Parathyroid adenoma (tissue), 2 donors: ENCODE data around the gene SLC28A2.
"Not testable (repeated sequence)": the region's sequence is repeated elsewhere in the genome, so short reads cannot be mapped to it uniquely, and the experiment has no call there.

Experiments
- H2AFZ ChIP-seq: fragments of 300-600 bp; sonication (generic); one replicate; pipeline ENCODE4 v1.7.0; 2017; ENCODE audit warnings: antibody characterized with exemption, mild to moderate bottlenecking
- H3K27ac ChIP-seq: fragments of 300-600 bp; sonication (generic); one replicate; pipeline ENCODE4 v1.7.0; 2017
- H3K27me3 ChIP-seq: fragments of 300-600 bp; sonication (generic); one replicate; pipeline ENCODE4 v1.7.0; 2017; ENCODE audit warnings: low read length; ENCODE audit not compliant: control insufficient read depth, insufficient read depth
- H3K36me3 ChIP-seq: fragments of 300-600 bp; sonication (generic); one replicate; pipeline ENCODE4 v1.7.0; 2017; ENCODE audit warnings: low read length; ENCODE audit not compliant: control insufficient read depth, insufficient read depth
- H3K4me1 ChIP-seq: fragments of 300-600 bp; sonication (generic); one replicate; pipeline ENCODE4 v1.7.0; 2017; ENCODE audit warnings: control low read depth
- H3K4me2 ChIP-seq: fragments of 300-600 bp; sonication (generic); one replicate; pipeline ENCODE4 v1.7.0; 2017; ENCODE audit warnings: low read length
- H3K4me3 ChIP-seq: fragments of 300-600 bp; sonication (generic); one replicate; pipeline ENCODE4 v1.7.0; 2017; ENCODE audit warnings: low read depth, low read length
- H3K79me2 ChIP-seq: fragments of 300-600 bp; sonication (generic); one replicate; pipeline ENCODE4 v1.7.0; 2017; ENCODE audit warnings: control low read depth
- H3K9ac ChIP-seq: fragments of 300-600 bp; sonication (generic); one replicate; pipeline ENCODE4 v1.7.0; 2017; ENCODE audit warnings: mild to moderate bottlenecking
- H3K9me3 ChIP-seq: fragments of 300-600 bp; sonication (generic); one replicate; pipeline ENCODE4 v1.7.0; 2017; ENCODE audit warnings: low read length; ENCODE audit not compliant: control insufficient read depth
- CTCF ChIP-seq: fragments of 300-600 bp; sonication (generic); IDR thresholded peaks from one replicate; pipeline ENCODE4 v1.7.0; 2017; ENCODE audit warnings: antibody characterized with exemption, mild to moderate bottlenecking
- donor health status: primary hyperparathyroidism.

Gene SLC28A2

GRCh38 chr15:45254405-45254804, 2.4 kb downstream of the SLC28A2 start:
- no peak overlapping the region for H2AFZ ChIP-seq

GRCh38 chr15:45254824-45255223, 2.8 kb downstream of the SLC28A2 start:
- not testable (repeated sequence) for H3K4me2 ChIP-seq, H3K9me3 ChIP-seq, H3K27ac ChIP-seq, H3K4me1 ChIP-seq, H3K9ac ChIP-seq, H3K79me2 ChIP-seq, H3K4me3 ChIP-seq, H3K36me3 ChIP-seq, H2AFZ ChIP-seq, H3K27me3 ChIP-seq

More at GRCh38 chr15:45254405-45254804, 2.4 kb downstream of the SLC28A2 start:
- Histone ChIP-seq H3K9me3 (no peaks in the 10 kb centered on the region), H3K27ac (no peak overlapping the region), H3K4me1 (no peaks in the 10 kb centered on the region), H3K36me3 (no peaks in the 10 kb centered on the region), H3K4me3 (no peak overlapping the region), H3K79me2 (no peaks in the 10 kb centered on the region), H3K27me3 (no peaks in the 10 kb centered on the region), H3K9ac (no peak overlapping the region), H3K4me2 (no peak overlapping the region)
- no peak for TF ChIP-seq CTCF

GRCh38 chr15:45259796-45260195, 7.8 kb downstream of the SLC28A2 start:
- Histone ChIP-seq H3K27ac (no peak overlapping the region), H2AFZ (no peak overlapping the region), H3K9ac (no peak overlapping the region), H3K79me2 (no peaks in the 10 kb centered on the region), H3K9me3 (no peaks in the 10 kb centered on the region), H3K4me3 (no peak overlapping the region), H3K4me2 (no peak overlapping the region), H3K36me3 (no peaks in the 10 kb centered on the region), H3K27me3 (no peaks in the 10 kb centered on the region), H3K4me1 (peaks cover 2% of the 10 kb centered on the region)
- TF ChIP-seq CTCF = no peak

- Histone ChIP-seq H2AFZ (peak overlapping the region; percentile 57), H3K79me2 (no peaks in the 10 kb centered on the region), H3K27ac (peak overlapping the region; percentile 16), H3K4me1 (peaks cover 2% of the 10 kb centered on the region), H3K9me3 (no peaks in the 10 kb centered on the region), H3K4me2 (peak overlapping the region; percentile 44), H3K4me3 (no peak overlapping the region), H3K9ac (no peak overlapping the region), H3K36me3 (no peaks in the 10 kb centered on the region), H3K27me3 (no peaks in the 10 kb centered on the region)
- no peak for TF ChIP-seq CTCF
Observed at GRCh38 chr15:45262906-45263461, 10.9 kb downstream of the SLC28A2 start.

- Histone ChIP-seq H3K4me2 (no peak overlapping the region), H3K36me3 (no peaks in the 10 kb centered on the region), H3K27me3 (no peaks in the 10 kb centered on the region), H3K79me2 (no peaks in the 10 kb centered on the region), H3K4me3 (no peak overlapping the region), H3K9ac (no peak overlapping the region), H3K4me1 (peaks cover 2% of the 10 kb centered on the region), H3K27ac (no peak overlapping the region), H3K9me3 (no peaks in the 10 kb centered on the region), H2AFZ (no peak overlapping the region)
- TF ChIP-seq CTCF = no peak
Observed at GRCh38 chr15:45263854-45264253, 11.8 kb downstream of the SLC28A2 start.
